H1 (cell line): ENCODE results near the gene GSTT2. TPM values are rescaled to one million over a fixed set of nuclear protein-coding genes. Genes with fewer than 3 reads are reported as not detected.

ENCODE experiments used
- BRCA1 ChIP-seq: IDR thresholded peaks from 2 replicates; pipeline ENCODE4 v1.6.1; 2012; ENCODE audit warnings: low read depth, low read length, improper control_type of control experiment
- CTCF ChIP-seq, 3 experiments: IDR thresholded peaks; 1 replicate in 2 of 3; 2 replicates in 1 of 3; pipeline versions ENCODE4 v1.5.1 to v1.6.1; 2011; ENCODE audit warnings: low read length in 3 of 3, mild to moderate bottlenecking in 3 of 3, inconsistent platforms in 2 of 3, low read depth in 1 of 3, moderate library complexity in 1 of 3; ENCODE audit not compliant: insufficient read depth in 1 of 3; ENCODE audit errors: control extremely low read depth in 1 of 3
- RXRA ChIP-seq: IDR thresholded peaks from 2 replicates; pipeline ENCODE4 v1.6.1; 2011; ENCODE audit warnings: low read depth, mild to moderate bottlenecking, low read length, moderate library complexity; ENCODE audit not compliant: insufficient read depth
- SRF ChIP-seq: IDR thresholded peaks from 2 replicates; pipeline ENCODE4 v1.6.1; 2011; ENCODE audit warnings: mild to moderate bottlenecking, low read depth, low read length, moderate library complexity
- TBP ChIP-seq: IDR thresholded peaks from 2 replicates; pipeline ENCODE4 v1.6.1; 2011; ENCODE audit warnings: low read depth, low read length, improper control_type of control experiment
- polyA plus RNA-seq, 7 experiments: library from polyadenylated mRNA; depleted of rRNA in 3 of 7; stranded (reverse) in 5 of 7; unstranded in 2 of 7; fragments of >200 nt in 5 of 7; fragments of 200-250 nt in 2 of 7; gene quantifications; 1 replicate in 5 of 7; 2 replicates in 1 of 7; 4 replicates in 1 of 7; pipeline versions ENCODE4 v1.2.1 to v1.2.3, GENCODE V29; 2011 to 2013; ENCODE audit warnings: missing spikeins in 2 of 7, mixed read lengths in 2 of 7
- total RNA-seq: library from RNA; stranded (reverse); fragmentation: NEBNext Ultra II Directional; extraction: Animal tissue kit (Norgen Biotek cat#: 25700); gene quantifications from 2 replicates; pipeline ENCODE4 v1.2.1, GENCODE V29; 2021

Gene GSTT2
- total and polyA plus RNA-seq, 2 of the 8 experiments (the other 6 are each of a cell fraction or from before 2014, with no cell fraction given): 1.1 to 1.5 TPM

- TF ChIP-seq BRCA1 (no peak), SRF (no peak), RXRA (no peak), CTCF (IDR thresholded peaks at IDR 0.05; ENCODE audit: control extremely low read depth in 1 of 3, insufficient read depth in 1 of 3, low read depth in 1 of 3, low read length in 3 of 3) (no peak), TBP (no peak)
Observed at GRCh38 chr22:24025475-24025874, 45.5 kb downstream of the GSTT2 start (continued).
